K562 (cell line): ENCODE measurements around the gene ZFP92. TPM values are rescaled to one million over a fixed set of nuclear protein-coding genes. Genes with fewer than 3 reads are reported as not detected.

Experiments
- ATAC-seq: fragments of 200-7000 bp; cut with Tn5 transposase; 3 replicates; pipeline ENCODE4 v1.9.1; 2020; ENCODE audit warnings: moderate library complexity
- BruUV-seq: library from RNA; stranded (reverse); fragments of 400-500 nt; replicated peaks from 2 replicates; lab custom pipeline; 2021; lab: Mats Ljungman, UMichigan
- CTCF ChIA-PET: fragments of 300-600 bp; formaldehyde crosslinking; extraction: SDS; loops from one replicate; lab custom pipeline; 2021; ENCODE audit warnings: low intra/inter-chr PET ratio; lab: Yijun Ruan, JAX
- POLR2A ChIA-PET: fragments of 300-600, 350-650 bp; sonication (Branson Sonifier 250); formaldehyde crosslinking; extraction: SDS; loops from one replicate; lab custom pipeline; 2021; ENCODE audit warnings: antibody characterized with exemption, inconsistent platforms; lab: Yijun Ruan, JAX
- DNase-seq, 4 experiments: peaks; one replicate each; pipeline versions ENCODE4 v3.0.0 to v3.0.0-alpha.2; 2011 to 2018; ENCODE audit warnings: low spot score in 3 of 4, mixed read lengths in 3 of 4; ENCODE audit errors: extremely low read depth in 1 of 4
- FAIRE-seq: peaks from 2 replicates; lab custom pipeline; 2011; peaks lifted over from hg19 to GRCh38; lab: Jason Lieb, UNC
- H2AFZ ChIP-seq: 2 replicates; pipeline ENCODE4 v1.6.0; 2011; ENCODE audit warnings: low read depth, low read length, control low read depth, inconsistent platforms
- H3K27ac ChIP-seq: fragments of 200-600 bp; 3 replicates; pipeline ENCODE4 v1.8.0; 2011; ENCODE audit warnings: low read depth, mild to moderate bottlenecking, control low read depth, inconsistent platforms, low read length, moderate library complexity, mixed read lengths; ENCODE audit errors: extremely low read depth
- H3K27me3 ChIP-seq, 2 experiments: fragments of 300-600 bp in 1 of 2; 2 replicates in 1 of 2; 3 replicates in 1 of 2; pipeline versions ENCODE4 v1.6.0 to v1.8.0; 2011; ENCODE audit warnings: inconsistent platforms in 2 of 2, low read length in 2 of 2, mild to moderate bottlenecking in 1 of 2, mixed read lengths in 1 of 2, moderate library complexity in 1 of 2; ENCODE audit not compliant: control insufficient read depth in 2 of 2, insufficient read depth in 2 of 2
- H3K36me3 ChIP-seq: fragments of 300-600 bp; 3 replicates; pipeline ENCODE4 v1.8.0; 2011; ENCODE audit warnings: mild to moderate bottlenecking, low read length, inconsistent platforms; ENCODE audit not compliant: control insufficient read depth, insufficient read depth
- H3K4me1 ChIP-seq, 2 experiments: fragments of 200-600 bp in 1 of 2; replicated peaks in 1 of 2; 2 replicates in 1 of 2; 3 replicates in 1 of 2; pipeline versions ENCODE4 v1.5.1 to v1.8.0; 2011; ENCODE audit warnings: inconsistent platforms in 2 of 2, low read length in 2 of 2, mild to moderate bottlenecking in 1 of 2, mixed read lengths in 1 of 2, moderate library complexity in 1 of 2; ENCODE audit not compliant: control insufficient read depth in 2 of 2, insufficient read depth in 2 of 2
- H3K4me2 ChIP-seq: 2 replicates; pipeline ENCODE4 v1.6.1; 2011; ENCODE audit warnings: low read length, control low read depth, inconsistent platforms, mixed read lengths; ENCODE audit not compliant: insufficient read depth
- H3K4me3 ChIP-seq: fragments of 200-600 bp; sonication (generic), shearing (Covaris generic); 2 replicates; pipeline ENCODE4 v1.5.1; 2016; ENCODE audit warnings: control low read depth, inconsistent platforms
- H3K79me2 ChIP-seq: fragments of 200-600 bp; 3 replicates; pipeline ENCODE4 v1.8.0; 2011; ENCODE audit warnings: low read length, inconsistent platforms; ENCODE audit not compliant: control insufficient read depth, insufficient read depth
- H3K9ac ChIP-seq, 2 experiments: 2 replicates each; pipeline versions ENCODE4 v1.6.0 to v1.6.1; 2011; ENCODE audit warnings: low read depth in 2 of 2, low read length in 2 of 2, control low read depth in 1 of 2, inconsistent platforms in 1 of 2, mild to moderate bottlenecking in 1 of 2, mixed read lengths in 1 of 2; ENCODE audit not compliant: insufficient read depth in 1 of 2
- H3K9me1 ChIP-seq: one replicate; pipeline ENCODE4 v1.6.0; 2011; ENCODE audit warnings: inconsistent platforms, mild to moderate bottlenecking, low read length, moderate library complexity; ENCODE audit not compliant: control insufficient read depth, insufficient read depth
- H3K9me3 ChIP-seq: replicated peaks from 2 replicates; pipeline ENCODE4 v1.5.1; 2011; ENCODE audit warnings: low read depth, low read length, inconsistent platforms; ENCODE audit not compliant: control insufficient read depth, insufficient read depth
- H4K20me1 ChIP-seq: replicated peaks from 2 replicates; pipeline ENCODE4 v1.6.1; 2011; ENCODE audit warnings: low read length, inconsistent platforms, mixed read lengths; ENCODE audit not compliant: control insufficient read depth, insufficient read depth
- DNMT1 ChIP-seq: fragments of 450-650 bp; IDR thresholded peaks from 2 replicates; pipeline ENCODE4 v1.6.1; 2016; ENCODE audit warnings: antibody characterized with exemption, mild to moderate bottlenecking
- E2F3 ChIP-seq: fragments of 250-450 bp; sonication (Bioruptor Pico); IDR thresholded peaks from 2 replicates; pipeline ENCODE4 v1.4.0; 2020; ENCODE audit warnings: mild to moderate bottlenecking
- FUS ChIP-seq: fragments of 200-400 bp; formaldehyde crosslinking; optimal IDR thresholded peaks from 2 replicates; pipeline ENCODE3; 2017; ENCODE audit warnings: low read depth, low read length
- IRF2 ChIP-seq: sonication (generic); formaldehyde crosslinking; IDR thresholded peaks from 2 replicates; pipeline ENCODE4 v1.8.1; 2022; ENCODE audit warnings: mild to moderate bottlenecking, missing genetic modification reagents
- NR4A1 ChIP-seq, 2 experiments: fragments of 250-450 bp in 1 of 2; fragments of 450-650 bp in 1 of 2; sonication (Bioruptor Pico) in 1 of 2; IDR thresholded peaks; 2 replicates each; pipeline versions ENCODE4 v1.4.0 to v1.6.1; 2016 to 2020; ENCODE audit warnings: mild to moderate bottlenecking in 2 of 2, missing compliant biosample characterization in 1 of 2, missing genetic modification characterization in 1 of 2, moderate library complexity in 1 of 2
- RCOR1 ChIP-seq, 2 experiments: IDR thresholded peaks; 2 replicates each; pipeline ENCODE4 v1.6.1; 2012; ENCODE audit warnings: low read depth in 2 of 2, low read length in 2 of 2, borderline replicate concordance in 1 of 2, improper control_type of control experiment in 1 of 2
- RHOXF2B ChIP-seq: fragments of 250-450 bp; sonication (Bioruptor Pico); conservative IDR thresholded peaks from 2 replicates; pipeline ENCODE4 v1.5.1; 2021
- SRSF1 ChIP-seq: fragments of 200-400 bp; formaldehyde crosslinking; IDR thresholded peaks from 2 replicates; pipeline ENCODE4 v1.6.1; 2017; ENCODE audit warnings: mild to moderate bottlenecking, low read depth, low read length, moderate library complexity
- ZNF696 ChIP-seq: fragments of 250-450 bp; sonication (Bioruptor Pico); conservative IDR thresholded peaks from 2 replicates; pipeline ENCODE4 v1.4.0; 2020; ENCODE audit warnings: mild to moderate bottlenecking, moderate library complexity
- ZNF717 ChIP-seq: fragments of 250-450 bp; sonication (Bioruptor Pico); IDR thresholded peaks from 2 replicates; pipeline ENCODE4 v1.5.0; 2021
- ZSCAN32 ChIP-seq: fragments of 450-650 bp; formaldehyde crosslinking; IDR thresholded peaks from 2 replicates; pipeline ENCODE4 v1.4.0; 2020; ENCODE audit warnings: mild to moderate bottlenecking, moderate library complexity
- WGBS: fragments of 100-300 bp; shearing (Covaris generic); methylation state at CpG from one replicate; pipeline ENCODE4 v1.1.6; 2016; ENCODE audit warnings: low coverage, mixed read lengths; ENCODE audit not compliant: insufficient coverage; ENCODE audit errors: missing lambda C conversion rate; 5-methylcytosine and 5-hydroxymethylcytosine counted together
- in situ Hi-C: fragments of 300-500 bp; cut with MboI; formaldehyde crosslinking; loops from 4 replicates; pipeline ENCODE4 v1.15.0; 2018; ENCODE audit warnings: inconsistent platforms, mixed read lengths
- intact Hi-C: fragments of 100-400 bp; cut with micrococcal nuclease; formaldehyde crosslinking; loops from 2 replicates; pipeline ENCODE4 v1.14.2; 2022
- polyA plus RNA-seq, 8 experiments: library from polyadenylated mRNA; depleted of rRNA in 4 of 8; stranded (reverse) in 5 of 8; unstranded in 3 of 8; fragments of >200 nt; fragmentation: Nextera tagmentation in 2 of 8; fragmentation: Illumina TruSeq in 1 of 8; extraction: Ambion mirVana in 2 of 8; extraction: Trizol in 1 of 8; gene quantifications; 2 replicates each; pipeline versions ENCODE4 v1.2.1 to v1.2.3, GENCODE V29; 2011 to 2014; ENCODE audit warnings: inconsistent platforms in 1 of 8, missing spikeins in 1 of 8
- total RNA-seq, 7 experiments: library from RNA; depleted of rRNA in 6 of 7; stranded (reverse); fragments of >200 nt in 6 of 7; fragmentation: Illumina TruSeq in 2 of 7; extraction: Trizol in 2 of 7; gene quantifications; 2 replicates each; pipeline versions ENCODE4 v1.2.1 to v1.2.3, GENCODE V29; 2011 to 2021; ENCODE audit warnings: low replicate concordance in 1 of 7
- TF ChIP-seq, protein P1 (sequence below): sonication (generic); formaldehyde crosslinking; IDR thresholded peaks from 2 replicates; pipeline ENCODE4 v1.8.0; 2022; ENCODE audit warnings: mild to moderate bottlenecking, missing genetic modification reagents
- TF ChIP-seq, protein P2 (sequence below), 2 experiments: fragments of 450-650 bp; conservative IDR thresholded peaks; 2 replicates each; pipeline ENCODE4 v1.6.1; 2017; ENCODE audit warnings: mild to moderate bottlenecking in 2 of 2, moderate library complexity in 2 of 2
- TF ChIP-seq, protein P3 (sequence below): fragments of 450-650 bp; formaldehyde crosslinking; IDR thresholded peaks from 2 replicates; pipeline ENCODE4 v1.4.0; 2022; ENCODE audit warnings: missing genetic modification characterization

ZFP92 gene
- total and polyA plus RNA-seq, 9 of the 15 experiments (the other 6 are each of a cell fraction or from before 2014, with no cell fraction given): 0.32 to 3.3 (median 1.8) TPM

DNA sequence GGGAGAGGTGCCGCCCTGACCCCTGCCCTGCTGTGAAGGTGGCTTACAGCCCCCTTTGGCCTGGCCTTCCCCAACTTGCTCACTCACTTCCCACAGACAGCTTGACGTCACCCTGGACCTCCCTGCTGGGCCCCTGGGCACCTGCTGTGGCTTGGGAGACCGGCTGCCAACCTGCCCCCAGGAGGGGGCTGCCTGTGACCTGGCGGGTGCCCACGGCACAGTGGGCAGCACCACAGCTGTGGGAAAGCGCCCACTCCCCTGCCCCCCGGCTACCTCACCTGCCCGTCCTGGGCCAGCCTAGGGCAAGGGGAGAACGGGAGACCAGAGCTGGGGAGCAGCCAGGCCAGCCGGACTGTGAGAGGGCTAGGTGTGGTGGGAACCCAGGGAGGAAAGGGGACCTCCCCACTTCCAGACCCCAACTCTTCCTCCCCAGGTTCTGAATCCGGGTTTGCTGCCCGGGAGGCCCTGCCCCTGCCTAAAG is 2.4 kb upstream of the ZFP92 start:
- TF ChIP-seq, protein P1, sequence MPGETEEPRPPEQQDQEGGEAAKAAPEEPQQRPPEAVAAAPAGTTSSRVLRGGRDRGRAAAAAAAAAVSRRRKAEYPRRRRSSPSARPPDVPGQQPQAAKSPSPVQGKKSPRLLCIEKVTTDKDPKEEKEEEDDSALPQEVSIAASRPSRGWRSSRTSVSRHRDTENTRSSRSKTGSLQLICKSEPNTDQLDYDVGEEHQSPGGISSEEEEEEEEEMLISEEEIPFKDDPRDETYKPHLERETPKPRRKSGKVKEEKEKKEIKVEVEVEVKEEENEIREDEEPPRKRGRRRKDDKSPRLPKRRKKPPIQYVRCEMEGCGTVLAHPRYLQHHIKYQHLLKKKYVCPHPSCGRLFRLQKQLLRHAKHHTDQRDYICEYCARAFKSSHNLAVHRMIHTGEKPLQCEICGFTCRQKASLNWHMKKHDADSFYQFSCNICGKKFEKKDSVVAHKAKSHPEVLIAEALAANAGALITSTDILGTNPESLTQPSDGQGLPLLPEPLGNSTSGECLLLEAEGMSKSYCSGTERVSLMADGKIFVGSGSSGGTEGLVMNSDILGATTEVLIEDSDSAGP: no peak
- TF ChIP-seq NR4A1 (CRISPR knock-in tag; IDR thresholded peaks at IDR 0.05) (no peak), NR4A1 (tag; IDR thresholded peaks at IDR 0.05) (no peak), ZSCAN32 (no peak), FUS (no peak), RHOXF2B (CRISPR knock-in tag) (no peak), E2F3 (CRISPR knock-in tag) (no peak), ZNF696 (CRISPR knock-in tag) (no peak), DNMT1 (no peak), ZNF717 (CRISPR knock-in tag) (no peak), SRSF1 (no peak), IRF2 (CRISPR knock-in tag) (no peak), RCOR1 (IDR thresholded peaks at IDR 0.05; ENCODE audit: borderline replicate concordance in 1 of 2, low read depth in 2 of 2, low read length in 2 of 2) (no peak)
- TF ChIP-seq, protein P2, sequence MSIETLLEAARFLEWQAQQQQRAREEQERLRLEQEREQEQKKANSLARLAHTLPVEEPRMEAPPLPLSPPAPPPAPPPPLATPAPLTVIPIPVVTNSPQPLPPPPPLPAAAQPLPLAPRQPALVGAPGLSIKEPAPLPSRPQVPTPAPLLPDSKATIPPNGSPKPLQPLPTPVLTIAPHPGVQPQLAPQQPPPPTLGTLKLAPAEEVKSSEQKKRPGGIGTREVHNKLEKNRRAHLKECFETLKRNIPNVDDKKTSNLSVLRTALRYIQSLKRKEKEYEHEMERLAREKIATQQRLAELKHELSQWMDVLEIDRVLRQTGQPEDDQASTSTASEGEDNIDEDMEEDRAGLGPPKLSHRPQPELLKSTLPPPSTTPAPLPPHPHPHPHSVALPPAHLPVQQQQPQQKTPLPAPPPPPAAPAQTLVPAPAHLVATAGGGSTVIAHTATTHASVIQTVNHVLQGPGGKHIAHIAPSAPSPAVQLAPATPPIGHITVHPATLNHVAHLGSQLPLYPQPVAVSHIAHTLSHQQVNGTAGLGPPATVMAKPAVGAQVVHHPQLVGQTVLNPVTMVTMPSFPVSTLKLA (conservative IDR thresholded peaks at IDR 0.05): no peak
- TF ChIP-seq, protein P3, sequence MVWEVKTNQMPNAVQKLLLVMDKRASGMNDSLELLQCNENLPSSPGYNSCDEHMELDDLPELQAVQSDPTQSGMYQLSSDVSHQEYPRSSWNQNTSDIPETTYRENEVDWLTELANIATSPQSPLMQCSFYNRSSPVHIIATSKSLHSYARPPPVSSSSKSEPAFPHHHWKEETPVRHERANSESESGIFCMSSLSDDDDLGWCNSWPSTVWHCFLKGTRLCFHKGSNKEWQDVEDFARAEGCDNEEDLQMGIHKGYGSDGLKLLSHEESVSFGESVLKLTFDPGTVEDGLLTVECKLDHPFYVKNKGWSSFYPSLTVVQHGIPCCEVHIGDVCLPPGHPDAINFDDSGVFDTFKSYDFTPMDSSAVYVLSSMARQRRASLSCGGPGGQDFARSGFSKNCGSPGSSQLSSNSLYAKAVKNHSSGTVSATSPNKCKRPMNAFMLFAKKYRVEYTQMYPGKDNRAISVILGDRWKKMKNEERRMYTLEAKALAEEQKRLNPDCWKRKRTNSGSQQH: no peak
- H3K27me3 ChIP-seq: no peaks in the 10 kb centered on the region
- H3K27ac ChIP-seq: no peak overlapping the region
- BruUV-seq: no TSS peak
- peaks cover 9% of the 10 kb centered on the region for H3K79me2 ChIP-seq
- H3K36me3 ChIP-seq: no peaks in the 10 kb centered on the region
- ATAC-seq (no peak), FAIRE-seq (no peak), DNase-seq (no peak)
- no peak overlapping the region for H2AFZ ChIP-seq
- H3K4me3 ChIP-seq: no peak overlapping the region
- H3K4me1 ChIP-seq: peaks cover 15 to 61% of the 10 kb centered on the region in 2 experiments; a peak in 4 of 5 replicates
- peak overlapping the region in 1 of 2 experiments; percentile 35; a peak in 1 of 4 replicates for H3K9ac ChIP-seq
- intact Hi-C loops (no loop called here), in situ Hi-C loops (no loop called here)
- POLR2A ChIA-PET: interaction anchor here (0.6 kb wide), 1 partner anchor 684 kb away, joined by 4 read pairs; no protein-coding TSS in a partner anchor
- no peak overlapping the region for H3K4me2 ChIP-seq
- H3K9me1 ChIP-seq: no peaks in the 10 kb centered on the region
- H3K9me3 ChIP-seq: no peaks in the 10 kb centered on the region
- no peaks in the 10 kb centered on the region for H4K20me1 ChIP-seq
- 83% methylated on average over 2 of the region's 12 CpGs for WGBS
- CTCF ChIA-PET: no interaction called here
